ENCODE measurements around the gene COG5. TPM values are rescaled to one million over a fixed set of nuclear protein-coding genes. Genes with fewer than 3 reads are reported as not detected.

Gene COG5
- total and polyA plus RNA-seq, 5 donors = 18.5 to 59.2 (median 42.2) TPM

- no peaks in the 10 kb centered on the region for H3K27me3 ChIP-seq (ENCODE audit: control insufficient read depth, insufficient read depth)
- no peaks in the 10 kb centered on the region for H3K9me3 ChIP-seq (ENCODE audit: control insufficient read depth, low read length)
- 65% methylated on average over 4 of the region's 4 CpGs for WGBS
- no peak overlapping the region for H3K27ac ChIP-seq (ENCODE audit: low read length)
- intact Hi-C loops (cut with DNase I) = loop anchor here in 3 of 4 donors (5.0 to 10.0 kb wide), 3 partner anchors 205 to 360 kb away; no protein-coding TSS in a partner anchor
- no peak for ATAC-seq
- no peak overlapping the region for H3K4me3 ChIP-seq (ENCODE audit: low read length)
- H3K4me1 ChIP-seq (ENCODE audit: control insufficient read depth, insufficient read depth, low read length) = no peaks in the 10 kb centered on the region
- DNase-seq = no peak
Observed at GRCh38 chr7:107152011-107152410, 411.7 kb downstream of the COG5 start.

Other genes with a start within 250 kb of the COG5 start
- gene GPR22, start 93.9 kb downstream of the COG5 start, total RNA-seq = 10 to 100 TPM; 15.8 to 50.0 (median 45.1) TPM
- gene GPR22, start 93.9 kb downstream of the COG5 start, polyA plus RNA-seq = 16.5 TPM
- 1 to 10 TPM; 6.8 to 8.4 (median 7.9) TPM for gene DUS4L, start 51 bp upstream of the COG5 start, total RNA-seq
- gene DUS4L, start 51 bp upstream of the COG5 start, polyA plus RNA-seq = 6.1 TPM
- 100 to 1,000 TPM in 2 of 4 donors, 10 to 100 TPM in 2; 91.8 to 107 (median 103) TPM for gene BCAP29, start 16.3 kb upstream of the COG5 start, total RNA-seq
- 53.8 TPM for gene BCAP29, start 16.3 kb upstream of the COG5 start, polyA plus RNA-seq
- under 1 TPM; 0.32 to 0.84 (median 0.47) TPM for gene SLC26A4, start 96.9 kb upstream of the COG5 start, total RNA-seq
- 0.23 TPM for gene SLC26A4, start 96.9 kb upstream of the COG5 start, polyA plus RNA-seq
- 10 to 100 TPM; 15.8 to 21.2 (median 19.2) TPM for gene CBLL1, start 180.2 kb upstream of the COG5 start, total RNA-seq
- 6.3 TPM for gene CBLL1, start 180.2 kb upstream of the COG5 start, polyA plus RNA-seq
- not detected for gene SLC26A3, start 239.3 kb upstream of the COG5 start, total RNA-seq
- gene SLC26A3, start 239.3 kb upstream of the COG5 start, polyA plus RNA-seq = 0.07 TPM